H4 (cell line): Measurements from ENCODE around the gene RND1. TPM values are rescaled to one million over a fixed set of nuclear protein-coding genes. Genes with fewer than 3 reads are reported as not detected.
"Not testable (repeated sequence)": the region's sequence is repeated elsewhere in the genome, so short reads cannot be mapped to it uniquely, and the experiment has no call there.

Experiments used
- DNase-seq: peaks from one replicate; pipeline ENCODE4 v3.0.0-alpha.2; 2015; ENCODE audit warnings: low spot score
- total RNA-seq: library from RNA; depleted of rRNA; stranded (reverse); fragments of >200 nt; shearing (Covaris generic); gene quantifications from 2 replicates; pipeline ENCODE4 v1.2.3, GENCODE V29; 2014; rRNA removed

RND1 gene
- 0.06 and 0.14 TPM in 2 replicates for total RNA-seq

GRCh38 chr12:48865281-48866051 is at the start of gene RND1:
Gene RND1, minus strand, starts transcription at chr12:48865870. Its CDS starts 103 bp downstream, at chr12:48865767.
- peak; percentile 83 for DNase-seq

DNA sequence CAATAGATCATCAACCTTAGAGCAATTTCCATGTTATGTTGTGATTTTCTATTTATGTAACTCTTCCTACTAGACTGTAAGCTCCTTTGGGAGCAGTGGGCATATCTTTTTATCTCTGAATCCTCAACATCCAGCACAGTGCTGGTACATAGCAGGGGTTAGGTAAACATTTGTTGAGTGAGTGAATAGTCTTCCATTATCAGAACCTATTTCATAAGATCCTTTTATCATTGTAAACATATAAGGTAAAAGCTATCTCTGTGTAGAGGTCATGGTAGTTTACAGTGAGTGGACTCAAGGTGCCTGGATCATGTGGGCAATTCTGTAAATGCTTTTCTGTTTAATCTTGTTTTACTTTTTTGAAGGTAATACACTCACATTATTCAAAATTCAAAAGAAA is 44.5 kb upstream of the RND1 start:
- no peak for DNase-seq

- not testable (repeated sequence) for DNase-seq
Measured at GRCh38 chr12:48909698-48910097, 44.0 kb upstream of the RND1 start.

DNA sequence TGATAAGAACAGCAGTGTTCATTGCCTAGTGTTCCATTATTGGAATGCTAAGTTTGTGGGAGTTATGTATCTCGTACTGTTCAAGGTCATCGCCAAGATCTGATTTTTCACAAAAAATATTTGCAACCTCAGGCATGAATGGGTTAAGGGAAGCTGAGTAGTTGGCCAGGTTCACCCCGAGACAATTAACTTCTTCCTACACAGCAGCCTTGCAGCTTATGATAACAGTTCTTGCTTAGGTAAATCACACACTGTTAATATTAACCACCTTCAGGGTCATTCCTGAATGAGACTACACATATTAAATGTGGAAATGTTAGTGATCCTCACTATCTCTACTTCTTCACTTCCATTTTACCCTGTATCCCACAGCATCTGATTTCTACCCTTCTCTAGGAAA is 41.6 kb upstream of the RND1 start:
- no peak for DNase-seq

DNA sequence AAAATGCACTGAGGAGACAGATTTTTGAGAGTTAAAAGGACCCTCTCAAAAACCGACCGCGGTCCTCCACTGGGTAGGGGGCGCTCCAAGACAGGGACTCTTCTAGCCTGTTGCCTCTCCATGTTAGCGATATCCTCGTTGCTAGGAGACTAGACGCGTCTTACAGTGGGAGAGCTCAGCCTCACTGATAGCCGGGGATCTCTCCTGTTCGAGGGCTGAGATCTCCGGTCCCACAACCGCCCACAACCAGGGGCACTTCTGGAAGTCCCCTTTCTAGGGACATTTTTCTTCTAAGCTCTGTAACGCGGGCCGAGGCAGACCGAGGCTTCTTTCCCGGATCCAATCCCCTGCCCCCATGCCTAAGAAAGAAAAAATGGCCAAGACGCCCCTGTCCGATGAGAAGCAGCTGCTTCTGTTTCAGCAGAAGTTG is 38.3 kb upstream of the RND1 start:
- peak; percentile 72 for DNase-seq

DNA sequence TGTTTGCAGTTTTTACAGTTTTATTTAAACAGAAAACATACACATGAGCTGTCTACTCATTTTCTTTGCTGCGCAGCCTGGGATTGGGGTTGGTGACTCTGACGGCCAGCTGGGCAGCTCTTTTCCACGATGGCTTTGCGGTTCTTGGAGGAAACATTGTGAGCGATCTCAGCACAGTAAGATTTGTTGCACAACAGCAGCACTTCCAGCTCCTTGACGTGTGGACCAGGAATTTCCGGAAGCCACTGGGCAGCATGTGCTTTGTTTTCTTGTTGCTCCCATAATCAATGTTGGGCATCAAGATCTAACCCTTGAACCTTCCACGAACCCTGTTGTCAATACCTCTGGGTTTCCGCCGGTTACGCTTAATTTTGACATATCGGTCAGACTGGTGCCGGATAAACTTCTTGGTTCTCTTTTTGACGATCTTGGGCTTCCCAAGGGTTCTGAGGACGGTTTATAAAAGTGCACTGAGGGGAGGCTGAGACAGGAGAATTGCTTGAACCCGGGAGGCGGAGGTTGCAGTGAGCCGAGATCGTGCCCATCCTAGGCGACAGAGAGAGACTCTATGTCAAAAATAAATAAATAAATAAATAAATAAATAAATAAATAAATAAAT is 37.8 kb upstream of the RND1 start:
- no peak for DNase-seq

DNA sequence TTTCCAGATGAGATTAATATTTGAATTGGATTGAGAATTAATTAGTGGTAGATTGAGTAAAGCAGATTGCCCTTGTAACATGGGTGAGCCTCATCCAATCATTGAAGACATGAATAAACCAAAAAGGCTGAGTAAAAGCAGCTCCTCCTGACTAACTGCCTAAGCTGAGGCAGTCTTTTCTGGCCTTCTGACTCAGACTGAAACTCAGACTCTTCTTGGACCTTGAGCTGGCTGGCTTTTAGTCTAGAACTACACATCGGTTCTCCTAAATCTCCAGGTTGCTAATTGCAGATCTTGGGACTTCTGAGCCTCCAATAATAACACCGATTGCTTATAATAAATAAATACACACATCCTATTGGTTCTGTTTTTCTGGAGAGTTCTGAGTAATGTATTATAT is 35.6 kb upstream of the RND1 start:
- no peak for DNase-seq

DNA sequence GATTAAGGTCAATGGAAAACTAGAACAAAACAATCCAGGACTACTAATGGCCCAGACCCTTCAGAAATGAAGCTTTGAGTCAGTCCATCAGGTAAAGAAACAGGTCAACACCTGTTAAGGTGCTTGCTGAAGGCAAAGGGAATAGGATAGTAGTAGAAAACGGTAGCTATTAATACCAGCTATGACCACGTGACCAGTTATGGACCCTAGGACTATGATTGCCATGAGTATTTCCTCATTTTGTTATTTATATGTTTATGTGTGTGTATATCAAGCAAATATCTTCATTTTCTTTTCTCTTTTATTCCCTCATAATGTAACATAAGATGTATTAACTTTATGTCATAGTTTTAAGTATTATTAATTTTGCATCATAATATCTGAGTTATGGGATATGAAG is 34.0 kb upstream of the RND1 start:
- no peak for DNase-seq

DNA sequence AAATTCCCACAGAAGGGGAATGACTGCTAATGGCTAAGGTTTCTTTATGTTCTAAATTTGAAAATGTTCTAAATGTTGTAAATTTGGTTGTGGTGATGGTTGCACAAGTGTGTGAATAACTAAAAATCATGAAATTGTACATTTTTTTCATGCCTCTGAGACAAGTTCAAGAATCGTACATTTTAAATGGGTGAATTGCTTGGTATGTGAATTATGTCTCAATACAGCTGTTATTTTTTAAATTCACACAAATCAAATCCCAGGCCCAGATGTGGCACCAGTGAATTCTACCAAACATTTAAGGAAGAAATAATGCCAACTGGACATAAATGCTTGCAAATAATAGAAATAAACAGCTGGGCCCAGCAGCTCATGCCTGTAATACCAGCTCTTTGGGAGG is 28.6 kb upstream of the RND1 start:
- no peak for DNase-seq

DNA sequence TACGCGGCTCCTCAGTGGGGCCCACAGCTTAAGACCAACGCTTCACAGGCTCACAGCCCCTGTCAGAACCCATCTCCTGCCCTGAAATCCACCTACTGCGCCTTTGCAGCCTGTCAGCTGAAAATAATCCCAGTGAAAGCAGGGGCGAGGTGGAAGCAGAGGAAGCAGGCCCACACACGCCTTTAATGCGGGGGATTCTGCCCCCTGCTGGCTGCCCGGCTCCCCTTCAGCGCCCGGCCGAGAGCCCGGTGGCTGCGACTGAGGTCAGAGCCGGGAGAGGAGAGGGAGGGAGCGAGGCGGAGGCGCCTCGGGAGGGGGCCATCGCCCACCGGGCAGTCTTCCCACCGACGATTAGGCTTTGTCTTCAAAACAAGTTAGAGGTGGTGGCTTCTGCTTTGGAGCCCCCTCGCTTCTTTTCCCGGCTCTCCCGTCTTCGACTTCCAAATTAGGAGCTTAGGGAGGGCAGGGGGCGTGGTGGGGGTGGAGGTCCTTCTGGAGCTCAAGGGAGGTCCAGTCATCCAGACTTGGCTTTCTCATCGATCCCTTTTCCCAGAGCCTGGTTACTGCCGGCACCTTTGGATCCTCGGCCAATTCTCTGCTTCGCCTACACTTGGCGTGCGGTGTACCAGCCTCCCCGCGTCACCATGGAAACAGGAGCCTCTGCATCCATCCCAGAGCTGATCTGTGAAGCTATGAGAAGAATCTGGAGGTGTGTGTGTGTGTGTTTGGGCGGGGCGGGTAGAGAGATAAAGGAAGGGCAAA is 25.2 kb upstream of the RND1 start:
- DNase-seq = peak; percentile 59

GRCh38 chr12:48889679-48890078 is 24.0 kb upstream of the RND1 start:
- DNase-seq = no peak

DNA sequence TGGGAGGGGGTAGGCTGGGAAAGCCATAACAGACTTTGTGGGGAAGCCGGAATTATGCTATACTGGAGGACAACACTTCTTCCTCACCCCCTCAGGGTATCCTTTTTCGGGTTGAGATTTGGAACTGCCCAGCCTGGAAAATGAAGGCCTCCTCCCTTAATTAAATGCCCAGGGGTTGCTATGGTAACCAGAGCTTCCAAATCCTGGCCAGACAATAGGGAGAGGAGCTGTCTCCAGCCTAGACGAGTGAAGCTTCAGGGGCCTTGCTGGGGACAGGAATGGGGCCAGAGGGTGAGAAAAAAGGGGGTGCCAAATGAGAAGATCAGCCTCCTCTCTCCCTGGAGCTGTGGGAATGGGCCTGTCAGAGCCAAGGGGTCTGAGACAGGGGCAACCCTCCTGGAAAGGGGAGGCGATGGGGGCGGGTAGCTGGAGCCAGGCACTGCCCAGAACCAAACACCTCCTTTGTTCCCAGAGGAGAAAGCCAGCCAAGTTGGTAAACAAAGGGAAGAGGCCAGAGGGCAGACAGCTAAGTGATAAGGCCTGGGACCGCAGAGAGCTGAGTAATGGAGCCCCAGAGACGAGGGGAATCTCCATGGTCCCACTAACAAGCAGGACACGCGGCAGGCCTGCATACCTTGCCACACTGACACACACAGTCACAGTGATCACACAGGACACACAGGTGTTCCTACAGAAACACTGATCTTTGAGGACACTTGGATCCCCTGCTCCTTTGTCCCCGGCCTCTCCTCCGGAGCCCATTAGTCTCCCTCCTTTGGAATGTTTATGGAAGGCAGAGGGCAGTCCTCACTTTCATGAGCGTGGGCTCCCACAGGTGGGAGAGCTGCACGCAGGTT is 17.9 kb upstream of the RND1 start:
- DNase-seq = no peak

DNA sequence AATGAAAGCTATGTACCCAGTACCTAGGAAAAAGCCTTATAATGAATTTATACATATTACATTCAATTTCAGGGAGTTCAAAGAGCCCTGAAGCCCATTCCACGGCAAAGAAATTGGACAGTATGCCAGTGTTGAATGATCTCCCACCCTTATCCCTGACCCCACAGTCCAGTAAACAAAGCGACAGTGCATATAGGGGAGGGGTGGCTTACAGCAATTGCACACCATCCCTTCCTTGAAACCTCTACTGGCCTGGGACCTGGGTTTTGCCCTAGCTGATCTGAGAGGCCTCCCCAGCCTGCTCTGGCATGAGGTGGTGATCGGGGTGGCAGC is 17.3 kb upstream of the RND1 start:
- DNase-seq = no peak

DNA sequence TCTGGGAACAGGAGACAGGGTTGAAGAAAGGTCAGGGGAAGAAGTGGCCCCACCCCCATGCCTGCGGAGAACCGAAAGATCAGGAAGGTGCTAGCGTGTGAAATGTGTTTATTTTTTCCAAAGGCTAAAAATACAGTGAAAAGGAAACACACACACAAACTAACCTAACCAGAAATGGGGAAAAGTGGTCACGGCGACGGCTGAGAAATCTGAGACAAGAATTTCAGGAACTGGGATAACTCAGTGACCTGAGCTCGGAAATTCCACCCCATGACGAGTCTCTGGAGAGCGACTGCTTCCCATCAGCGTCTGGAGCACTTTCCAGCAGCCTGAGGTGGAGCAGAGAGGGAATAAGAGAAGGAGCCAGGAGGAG is 16.6 kb upstream of the RND1 start:
- peak; percentile 59 for DNase-seq

DNA sequence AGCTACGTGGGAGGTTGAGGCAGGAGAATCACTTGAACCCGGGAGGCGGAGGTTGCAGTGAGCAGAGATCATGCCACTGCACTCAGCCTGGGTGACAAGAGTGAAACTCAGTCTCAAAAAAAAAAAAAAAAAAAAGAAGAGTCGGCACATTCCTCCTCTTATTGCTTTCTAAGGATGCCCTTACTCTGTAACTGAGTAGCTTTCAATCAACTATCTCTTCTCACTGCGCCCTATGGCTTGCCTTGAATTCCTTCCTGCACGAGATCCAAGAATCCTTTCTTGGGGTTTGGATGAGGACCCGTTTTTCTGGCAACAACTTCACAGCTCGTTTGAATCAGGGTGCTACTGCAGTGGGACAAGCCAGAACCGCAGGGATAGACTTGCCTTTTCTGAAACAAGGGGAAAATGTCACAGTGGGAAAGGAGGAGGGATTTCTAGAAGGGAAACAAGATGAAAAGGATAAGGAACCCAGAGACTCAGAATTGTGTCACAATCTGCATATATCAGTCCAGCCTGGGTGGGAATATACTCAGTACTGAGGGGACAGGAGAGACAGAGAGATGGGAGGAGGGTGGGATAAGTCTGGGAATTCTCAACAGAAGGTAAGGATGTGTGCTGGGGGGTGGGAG is 16.1 kb upstream of the RND1 start:
- no peak for DNase-seq

DNA sequence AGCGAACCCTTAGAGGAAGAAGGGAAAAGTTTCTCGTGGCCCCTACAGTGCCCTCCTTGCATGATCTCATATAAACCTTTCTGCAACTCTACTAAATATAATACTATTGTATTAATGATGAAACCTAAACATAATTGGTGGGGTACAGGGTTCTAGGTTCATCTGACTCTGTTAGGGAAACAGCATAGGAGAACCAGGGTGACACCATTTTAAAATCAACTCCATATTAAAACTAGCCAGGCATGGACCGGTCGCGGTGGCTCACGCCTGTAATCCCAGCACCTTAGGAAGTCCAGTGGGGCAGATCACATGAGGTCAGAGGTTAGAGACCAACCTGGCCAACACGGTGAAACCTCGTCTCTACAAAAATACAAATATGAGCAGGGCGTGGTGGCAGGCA is 15.0 kb upstream of the RND1 start:
- DNase-seq = no peak

DNA sequence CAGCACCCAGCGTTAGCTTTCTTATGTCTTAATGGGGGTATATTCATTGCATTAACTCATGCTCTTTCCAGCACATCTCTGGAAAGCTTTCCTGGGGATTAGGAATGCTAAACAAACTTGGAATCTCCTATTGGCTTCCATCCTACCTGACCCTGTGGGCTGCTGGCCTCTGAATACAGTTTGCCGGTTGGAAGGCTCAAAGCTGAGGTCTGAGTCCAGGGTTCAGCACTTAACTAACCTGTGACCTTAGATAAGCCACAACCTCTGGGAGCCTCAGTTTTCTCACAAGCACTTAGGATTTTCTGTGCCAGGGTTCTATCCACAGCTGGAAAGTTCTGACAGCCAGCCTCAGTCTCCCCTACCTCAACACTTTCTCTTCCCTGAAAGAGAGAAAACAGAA is 12.9 kb upstream of the RND1 start:
- no peak for DNase-seq

DNA sequence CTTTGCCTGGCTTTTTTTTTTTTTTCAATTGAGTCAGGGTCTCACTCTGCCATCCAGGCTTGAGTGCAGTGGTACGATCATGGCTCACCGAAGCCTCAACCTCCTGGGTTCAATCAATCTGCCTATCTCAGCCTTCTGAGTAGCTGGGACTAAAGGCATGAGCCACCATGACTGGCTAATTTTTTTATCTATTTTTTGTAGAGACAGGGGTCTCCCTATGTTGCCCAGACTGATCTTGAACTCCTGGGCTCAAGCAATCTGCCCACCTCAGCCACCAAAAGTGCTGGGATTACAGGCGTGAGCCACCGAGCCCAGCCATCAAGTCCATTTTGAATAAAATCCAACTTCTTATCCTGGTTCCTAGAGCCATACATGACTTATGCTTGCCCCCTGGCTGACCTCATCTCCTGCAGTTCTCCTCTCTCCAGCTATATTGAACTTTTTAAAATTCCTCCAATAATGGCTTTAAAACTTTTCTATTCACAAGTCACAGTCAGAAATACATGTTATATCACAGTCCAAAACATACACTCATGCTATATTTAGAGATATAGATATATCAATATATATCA is 10.4 kb upstream of the RND1 start:
- DNase-seq = no peak

- DNase-seq = not testable (repeated sequence)
Measured at GRCh38 chr12:48873534-48873933, 7.9 kb upstream of the RND1 start.

DNA sequence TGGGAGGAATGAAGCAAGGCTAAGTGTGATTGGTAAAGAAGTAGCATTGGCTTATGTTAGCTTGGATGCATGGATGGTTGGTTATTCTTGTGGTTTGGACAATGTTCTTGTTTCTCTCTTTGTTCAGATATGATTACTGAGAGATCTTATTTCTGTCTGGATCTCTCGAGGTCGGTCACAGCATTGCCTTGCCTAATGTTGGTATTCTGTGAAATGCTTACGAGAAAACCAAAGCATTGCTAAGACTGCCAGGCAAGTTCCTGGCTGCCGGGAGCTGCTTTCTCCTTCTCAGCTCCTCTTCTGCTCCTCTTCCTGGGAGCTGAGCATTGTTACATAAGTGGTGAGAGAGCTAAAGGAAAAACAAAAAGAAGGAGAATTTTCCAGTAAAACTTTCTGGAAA is 7.4 kb upstream of the RND1 start:
- DNase-seq = no peak

- no peak for DNase-seq
Measured at GRCh38 chr12:48869191-48869590, 3.5 kb upstream of the RND1 start.
